GM19324 (cell line): Measurements from ENCODE around the gene DDIT4.
"Not testable (repeated sequence)": the region's sequence is repeated elsewhere in the genome, so short reads cannot be mapped to it uniquely, and the experiment has no call there.

Experiments used
- ATAC-seq: cut with Tn5 transposase; IDR thresholded peaks from one replicate; pipeline ENCODE4 v1.9.1; 2021; ENCODE audit warnings: mild to moderate bottlenecking, moderate library complexity; ENCODE audit not compliant: unreplicated experiment, low FRiP score

The DDIT4 gene

GRCh38 chr10:72265990-72266865 lies 7.5 kb upstream of the DDIT4 start:
- no peak for ATAC-seq

GRCh38 chr10:72267381-72267780 lies 6.3 kb upstream of the DDIT4 start:
- ATAC-seq = no peak

- ATAC-seq = no peak
Measured at GRCh38 chr10:72267819-72268399, 5.8 kb upstream of the DDIT4 start.

GRCh38 chr10:72268475-72269200 lies 5.1 kb upstream of the DDIT4 start:
- ATAC-seq = not testable (repeated sequence)

- ATAC-seq = no peak
Measured at GRCh38 chr10:72270607-72271281, 3.0 kb upstream of the DDIT4 start.

DNA sequence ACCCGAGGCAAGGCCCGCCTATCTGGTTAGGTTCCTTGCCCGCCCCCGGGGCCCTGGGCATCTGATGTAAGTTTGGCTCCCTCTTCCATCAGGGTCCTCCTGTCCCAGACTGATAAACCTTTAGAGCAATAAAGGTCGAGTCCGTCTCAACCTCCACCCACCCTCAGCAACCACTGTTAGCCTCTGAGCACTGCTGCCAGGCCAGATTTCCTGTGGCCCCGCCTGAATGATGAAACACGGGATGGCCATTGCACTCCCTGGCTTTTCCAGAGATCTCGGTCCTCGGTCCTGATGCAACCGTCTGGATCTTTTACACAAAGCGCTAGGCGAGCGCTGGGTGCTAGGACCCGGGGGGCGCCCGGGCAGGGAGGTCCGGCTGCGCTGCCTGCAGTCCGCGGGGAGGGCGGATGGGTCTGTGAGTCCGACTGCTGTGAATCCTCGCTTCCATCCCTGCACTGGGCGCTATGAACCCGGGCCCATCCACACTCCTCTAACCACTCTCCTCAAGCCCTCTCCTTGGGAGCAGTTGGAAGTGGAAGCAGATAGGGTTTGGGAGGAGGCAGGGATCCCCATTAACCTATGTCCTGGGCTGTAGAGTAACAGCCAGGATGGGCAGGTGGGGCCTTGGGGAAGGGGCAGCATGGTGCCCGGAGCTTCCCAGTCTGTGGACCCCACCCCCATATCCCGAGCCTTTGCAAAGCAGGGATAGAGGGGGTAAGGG lies 875 bp upstream of the DDIT4 start:
- peak; percentile 23 for ATAC-seq

DNA sequence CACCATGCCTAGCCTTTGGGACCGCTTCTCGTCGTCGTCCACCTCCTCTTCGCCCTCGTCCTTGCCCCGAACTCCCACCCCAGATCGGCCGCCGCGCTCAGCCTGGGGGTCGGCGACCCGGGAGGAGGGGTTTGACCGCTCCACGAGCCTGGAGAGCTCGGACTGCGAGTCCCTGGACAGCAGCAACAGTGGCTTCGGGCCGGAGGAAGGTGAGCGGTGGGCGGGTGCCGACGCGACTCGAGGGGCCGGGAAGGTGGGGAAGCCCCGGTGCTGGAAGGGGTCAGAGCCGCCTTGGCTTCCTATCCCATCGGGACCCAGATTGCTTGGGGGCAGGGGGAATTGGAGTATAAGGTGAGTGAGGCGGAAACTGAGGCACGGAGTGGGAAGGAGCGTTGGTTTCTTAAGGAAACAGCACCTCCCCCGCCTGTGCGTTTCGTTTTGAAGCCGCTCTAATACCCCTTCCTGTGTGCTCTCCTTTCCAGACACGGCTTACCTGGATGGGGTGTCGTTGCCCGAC lies 547 bp downstream of the DDIT4 start:
- ATAC-seq = peak; percentile 2

DNA sequence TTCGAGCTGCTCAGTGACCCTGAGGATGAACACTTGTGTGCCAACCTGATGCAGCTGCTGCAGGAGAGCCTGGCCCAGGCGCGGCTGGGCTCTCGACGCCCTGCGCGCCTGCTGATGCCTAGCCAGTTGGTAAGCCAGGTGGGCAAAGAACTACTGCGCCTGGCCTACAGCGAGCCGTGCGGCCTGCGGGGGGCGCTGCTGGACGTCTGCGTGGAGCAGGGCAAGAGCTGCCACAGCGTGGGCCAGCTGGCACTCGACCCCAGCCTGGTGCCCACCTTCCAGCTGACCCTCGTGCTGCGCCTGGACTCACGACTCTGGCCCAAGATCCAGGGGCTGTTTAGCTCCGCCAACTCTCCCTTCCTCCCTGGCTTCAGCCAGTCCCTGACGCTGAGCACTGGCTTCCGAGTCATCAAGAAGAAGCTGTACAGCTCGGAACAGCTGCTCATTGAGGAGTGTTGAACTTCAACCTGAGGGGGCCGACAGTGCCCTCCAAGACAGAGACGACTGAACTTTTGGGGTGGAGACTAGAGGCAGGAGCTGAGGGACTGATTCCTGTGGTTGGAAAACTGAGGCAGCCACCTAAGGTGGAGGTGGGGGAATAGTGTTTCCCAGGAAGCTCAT lies 1.1 kb downstream of the DDIT4 start:
- no peak for ATAC-seq

DNA sequence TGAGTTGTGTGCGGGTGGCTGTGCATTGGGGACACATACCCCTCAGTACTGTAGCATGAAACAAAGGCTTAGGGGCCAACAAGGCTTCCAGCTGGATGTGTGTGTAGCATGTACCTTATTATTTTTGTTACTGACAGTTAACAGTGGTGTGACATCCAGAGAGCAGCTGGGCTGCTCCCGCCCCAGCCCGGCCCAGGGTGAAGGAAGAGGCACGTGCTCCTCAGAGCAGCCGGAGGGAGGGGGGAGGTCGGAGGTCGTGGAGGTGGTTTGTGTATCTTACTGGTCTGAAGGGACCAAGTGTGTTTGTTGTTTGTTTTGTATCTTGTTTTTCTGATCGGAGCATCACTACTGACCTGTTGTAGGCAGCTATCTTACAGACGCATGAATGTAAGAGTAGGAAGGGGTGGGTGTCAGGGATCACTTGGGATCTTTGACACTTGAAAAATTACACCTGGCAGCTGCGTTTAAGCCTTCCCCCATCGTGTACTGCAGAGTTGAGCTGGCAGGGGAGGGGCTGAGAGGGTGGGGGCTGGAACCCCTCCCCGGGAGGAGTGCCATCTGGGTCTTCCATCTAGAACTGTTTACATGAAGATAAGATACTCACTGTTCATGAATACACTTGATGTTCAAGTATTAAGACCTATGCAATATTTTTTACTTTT lies 1.8 kb downstream of the DDIT4 start:
- no peak for ATAC-seq

GRCh38 chr10:72276013-72276387 lies 2.3 kb downstream of the DDIT4 start:
- no peak for ATAC-seq

GRCh38 chr10:72276421-72277339 lies 3.0 kb downstream of the DDIT4 start:
- ATAC-seq = no peak

GRCh38 chr10:72277340-72277995 lies 3.7 kb downstream of the DDIT4 start:
- ATAC-seq = no peak

DNA sequence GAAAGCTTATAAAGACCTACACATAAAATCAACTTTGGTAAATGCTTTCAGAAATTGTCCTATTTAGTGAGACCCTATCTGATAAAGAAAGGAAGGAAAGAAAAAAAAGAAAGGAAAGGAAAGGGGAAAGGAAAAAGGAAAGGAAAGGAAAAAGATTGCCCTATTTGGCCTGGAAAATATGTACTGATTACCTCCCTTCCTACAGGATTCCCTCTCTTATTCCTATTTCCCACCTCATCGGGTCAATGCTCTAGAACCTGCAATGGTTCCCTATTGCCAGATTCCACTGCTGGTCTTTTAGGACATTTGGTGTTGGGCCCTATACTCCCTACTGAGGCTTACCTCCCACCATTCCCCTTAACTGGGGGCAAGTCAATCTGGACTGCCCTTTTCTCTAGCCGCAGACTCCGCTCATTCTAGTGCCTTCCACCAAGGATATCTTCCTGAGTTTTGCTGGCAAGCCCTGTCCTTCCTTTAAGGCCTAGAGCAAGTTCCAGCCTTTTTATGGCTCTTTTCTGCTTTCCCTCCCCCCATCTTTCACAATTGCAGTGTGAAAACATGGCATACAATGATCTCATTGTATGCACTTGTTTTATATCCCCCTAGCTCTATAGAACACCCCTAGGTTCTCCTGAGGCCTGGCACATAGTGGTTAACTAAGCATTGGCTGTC lies 4.4 kb downstream of the DDIT4 start:
- no peak for ATAC-seq

DNA sequence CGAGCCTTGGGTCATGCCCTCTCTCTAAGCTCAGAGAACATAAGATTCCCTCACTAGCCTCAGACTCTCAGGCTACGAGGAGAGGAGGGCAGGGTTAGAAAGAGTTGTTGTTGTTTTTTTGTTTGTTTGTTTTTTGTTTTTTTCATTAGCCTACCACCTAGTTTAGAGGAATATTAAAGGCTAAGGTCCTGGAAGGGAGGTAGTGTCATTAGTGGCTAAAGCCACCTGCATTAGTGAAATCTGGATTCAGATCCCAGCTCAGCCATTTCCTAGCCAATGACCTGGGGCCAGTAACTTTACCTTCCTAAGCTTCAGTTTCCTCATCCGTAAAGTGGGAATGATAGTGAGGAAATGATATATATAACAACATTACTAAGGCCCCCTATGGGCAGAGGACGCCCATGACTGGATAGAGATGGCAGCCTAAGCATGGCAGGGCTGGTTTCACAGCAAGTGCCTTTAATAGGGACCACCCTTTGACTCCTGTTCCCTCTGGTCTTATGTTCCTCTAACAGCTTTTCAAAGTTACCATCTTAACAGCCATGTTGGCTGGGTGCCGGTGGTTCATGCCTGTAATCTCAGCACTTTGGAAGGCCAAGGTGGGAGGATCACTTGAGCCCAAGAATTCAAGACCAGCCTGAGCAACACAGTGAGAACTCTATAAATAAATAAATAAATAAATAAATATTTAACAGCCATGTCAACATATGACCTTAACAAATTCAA lies 5.1 kb downstream of the DDIT4 start:
- ATAC-seq = no peak

- ATAC-seq = not testable (repeated sequence)
Measured at GRCh38 chr10:72279587-72279986, 5.9 kb downstream of the DDIT4 start.

GRCh38 chr10:72283131-72283530 lies 9.4 kb downstream of the DDIT4 start:
- no peak for ATAC-seq
